Umbilical cord (tissue), 2 donors: ENCODE results near the gene FBXO7. TPM values are rescaled to one million over a fixed set of nuclear protein-coding genes. Genes with fewer than 3 reads are reported as not detected.

Experiments
- DNase-seq: peaks from one replicate; pipeline ENCODE4 v3.0.0-alpha.2; 2015; ENCODE audit warnings: low spot score
- total RNA-seq: library from RNA; depleted of rRNA; stranded (reverse); fragments of >200 nt; gene quantifications from one replicate; pipeline ENCODE4 v1.2.3, GENCODE V29; 2014; ENCODE audit warnings: low replicate concordance; ENCODE audit not compliant: insufficient read depth

Gene FBXO7
- total RNA-seq, 1 donor from 2014 or later, result 102 TPM

DNA sequence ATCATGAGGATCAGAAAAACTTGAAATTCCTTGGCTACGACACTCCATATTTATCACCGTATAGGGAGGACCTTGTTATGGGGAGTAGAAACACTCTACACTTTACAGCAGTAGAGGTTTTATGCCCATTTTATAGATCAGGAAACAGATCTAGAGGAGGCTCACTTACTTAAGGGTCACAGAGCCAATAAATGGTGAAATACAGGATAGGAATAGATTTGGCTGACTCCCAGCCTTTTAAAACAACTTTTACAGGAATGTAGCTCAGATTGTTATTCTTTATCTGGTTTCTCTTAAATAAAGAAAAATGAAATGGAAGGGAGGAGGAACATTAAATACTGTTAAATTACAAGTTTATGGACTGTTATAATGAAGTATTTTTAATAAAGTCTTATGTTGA, 14.8 kb downstream of the FBXO7 start:
- no peak for DNase-seq

DNA sequence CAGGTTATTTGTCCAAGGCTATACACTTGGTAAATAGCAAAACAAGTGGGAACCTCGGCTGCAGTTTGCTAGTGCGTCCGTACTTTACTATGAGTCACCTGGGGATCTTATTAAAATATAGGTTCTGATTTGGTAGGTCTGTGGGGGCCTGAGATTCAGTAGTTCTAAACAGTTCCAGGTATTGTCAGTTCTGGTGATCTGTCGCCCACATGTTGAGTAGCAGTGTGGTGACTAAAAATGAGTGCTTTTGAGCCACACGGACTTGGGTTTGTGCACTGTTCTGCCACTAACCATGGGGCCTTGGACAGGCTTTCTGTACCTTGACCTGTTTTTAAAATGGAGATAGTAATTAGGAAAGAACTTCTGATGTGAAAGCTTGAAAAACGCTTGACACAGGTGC, 15.7 kb downstream of the FBXO7 start:
- DNase-seq, result no peak

DNA sequence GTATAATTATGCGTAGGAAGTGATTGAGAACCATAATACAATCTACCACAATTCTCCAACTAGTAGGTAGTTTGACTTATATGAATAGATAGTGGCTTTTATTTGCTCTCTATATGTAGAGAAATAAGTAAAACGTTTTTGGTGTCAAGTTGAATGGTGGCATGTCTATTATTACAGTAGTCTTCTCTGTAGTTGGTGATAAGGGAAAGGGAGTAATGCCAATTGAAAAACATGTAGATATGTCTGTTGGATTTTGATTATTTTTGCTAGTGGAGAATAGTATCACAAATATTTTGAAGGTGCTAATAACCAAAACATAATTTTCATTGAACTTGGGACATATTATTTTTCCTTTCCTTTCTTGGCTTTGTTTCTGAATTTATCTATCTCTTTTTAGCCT, 17.5 kb downstream of the FBXO7 start:
- no peak for DNase-seq

DNA sequence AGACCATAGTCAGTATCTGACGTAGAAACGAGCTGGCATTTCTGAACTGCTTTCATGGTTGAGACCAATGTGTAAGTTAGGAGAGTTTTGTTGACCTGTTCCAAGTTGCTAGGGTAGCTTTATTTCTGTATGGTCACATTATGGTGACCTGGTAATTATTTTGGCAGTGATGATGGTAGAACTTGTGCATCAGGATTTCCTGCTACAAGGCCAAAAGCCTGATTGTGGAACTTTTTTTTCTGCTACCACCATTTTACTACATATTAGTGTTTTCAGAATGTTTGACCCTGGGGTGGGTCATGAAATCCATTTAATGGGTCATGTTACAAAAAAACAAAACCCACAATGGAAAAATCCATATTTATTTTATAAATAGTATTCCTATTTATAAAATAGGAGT, 18.9 kb downstream of the FBXO7 start:
- DNase-seq, result no peak

DNA sequence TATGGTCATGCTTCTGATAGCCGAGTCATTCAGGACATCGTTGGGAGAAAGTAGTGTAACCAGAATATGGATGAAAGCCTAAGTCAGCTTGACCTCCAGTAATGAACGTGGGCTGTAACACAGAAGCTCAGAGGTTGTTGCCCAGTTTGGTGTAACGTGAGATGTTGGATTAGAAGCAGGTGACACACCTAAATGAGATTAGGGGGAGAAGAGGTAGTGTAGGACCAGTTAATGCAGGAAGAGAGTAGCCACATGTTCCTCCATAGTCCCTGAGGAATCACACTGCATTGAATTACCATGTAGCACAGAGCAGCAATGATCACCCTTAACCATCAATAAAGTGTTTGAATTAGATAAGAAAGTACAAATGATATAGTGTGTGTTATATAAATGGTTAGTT, 20.4 kb downstream of the FBXO7 start:
- no peak for DNase-seq

DNA sequence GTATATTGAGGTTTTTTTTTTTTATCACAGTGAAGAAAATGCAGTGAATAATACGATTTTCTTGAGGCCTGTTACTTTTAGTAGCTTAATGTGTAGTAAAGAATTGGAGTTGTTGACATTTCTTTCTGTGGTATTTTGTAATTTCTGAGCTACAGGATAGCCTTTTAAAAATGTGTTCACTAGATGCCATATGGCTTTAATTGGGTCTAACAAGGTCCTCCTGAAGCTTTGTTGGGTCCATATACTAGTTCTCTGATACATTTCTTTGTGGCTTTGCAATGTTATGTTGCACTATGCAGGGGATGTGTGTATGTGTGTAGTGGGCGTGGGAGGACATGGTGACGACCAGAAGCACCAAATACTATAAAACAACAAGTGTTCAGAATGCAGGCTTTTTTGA, 25.1 kb downstream of the FBXO7 start:
- DNase-seq, result no peak

DNA sequence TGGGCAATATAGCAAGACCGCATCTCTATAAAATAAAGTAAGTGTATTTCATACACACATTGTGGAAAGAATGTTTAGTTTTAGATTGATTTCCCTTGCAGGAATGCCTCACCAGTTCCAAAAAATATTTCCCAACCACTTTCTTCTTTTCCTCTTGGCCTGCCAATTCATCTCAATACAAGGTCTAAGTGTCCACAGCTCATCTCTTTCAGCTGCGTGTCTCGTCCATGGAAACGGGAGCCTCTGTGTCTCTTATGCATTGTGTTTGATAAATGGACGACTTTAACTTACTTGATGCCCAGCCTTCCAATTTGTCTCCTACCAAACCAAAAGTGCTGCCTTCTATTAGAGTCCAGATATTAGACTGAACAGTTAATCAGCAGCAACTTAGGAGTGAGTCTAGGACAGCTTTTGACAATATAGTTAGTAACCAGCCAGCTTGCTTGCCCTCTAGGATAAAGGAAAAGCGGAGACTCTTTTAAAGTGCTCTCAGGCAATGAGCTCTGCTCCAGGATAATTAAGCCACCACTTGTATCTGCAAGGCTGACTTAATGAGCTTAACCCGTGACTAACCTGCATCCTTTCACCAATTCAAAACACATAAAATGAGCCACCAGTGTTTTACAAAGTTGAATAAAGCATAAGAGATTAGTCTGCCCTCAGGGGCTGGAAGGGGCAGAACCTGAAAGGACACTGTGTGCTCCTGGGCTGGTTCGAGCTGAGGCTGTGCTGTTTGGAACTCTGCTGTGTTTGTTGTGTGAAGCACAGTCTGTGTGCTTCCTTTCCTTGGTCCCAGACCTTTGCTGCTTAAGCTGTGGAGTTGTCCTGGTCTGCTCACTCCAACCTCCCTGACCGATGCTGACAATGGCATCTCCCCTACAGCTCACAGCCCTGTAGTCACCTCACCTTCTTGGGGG, 27.5 kb downstream of the FBXO7 start:
- no peak for DNase-seq

DNA sequence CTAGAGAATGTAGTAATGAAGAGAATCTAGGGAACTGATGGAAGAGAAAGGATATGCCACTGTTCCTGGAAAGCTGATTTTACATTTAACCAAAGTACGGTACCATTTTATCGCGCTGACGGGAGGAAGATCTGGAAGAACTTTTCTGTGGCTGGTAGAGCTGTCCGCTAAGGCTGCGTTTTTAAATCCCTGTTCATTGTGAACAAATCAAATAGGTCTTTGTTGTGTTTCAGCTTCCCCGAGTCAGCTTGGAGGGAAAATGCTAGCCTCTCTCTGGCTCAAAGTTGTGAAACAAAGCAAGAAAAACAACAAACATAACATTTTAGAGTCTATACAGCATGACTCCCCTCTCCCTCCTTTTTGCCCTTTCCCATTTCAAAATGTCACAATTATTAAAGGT, 34.4 kb downstream of the FBXO7 start:
- no peak for DNase-seq

DNA sequence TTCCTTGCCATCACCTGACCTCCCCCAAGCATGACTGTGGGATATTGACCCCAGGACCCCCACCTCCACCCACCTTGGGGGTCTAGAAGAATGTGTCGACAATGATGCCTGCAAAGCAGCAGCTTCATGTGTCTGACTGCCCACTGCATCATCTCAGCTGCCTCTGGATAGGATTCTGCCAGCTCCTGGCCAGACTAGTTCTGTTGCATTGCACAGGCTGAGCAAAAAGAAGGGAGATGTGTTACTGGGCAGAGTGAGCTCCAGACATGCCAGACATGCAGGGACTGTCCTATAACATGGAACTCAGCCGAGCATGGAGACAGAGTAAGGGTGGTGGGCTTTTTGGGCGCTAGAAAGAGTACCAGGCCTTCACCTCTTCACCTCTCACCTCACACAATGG, 36.7 kb downstream of the FBXO7 start:
- DNase-seq, result peak; percentile 51

DNA sequence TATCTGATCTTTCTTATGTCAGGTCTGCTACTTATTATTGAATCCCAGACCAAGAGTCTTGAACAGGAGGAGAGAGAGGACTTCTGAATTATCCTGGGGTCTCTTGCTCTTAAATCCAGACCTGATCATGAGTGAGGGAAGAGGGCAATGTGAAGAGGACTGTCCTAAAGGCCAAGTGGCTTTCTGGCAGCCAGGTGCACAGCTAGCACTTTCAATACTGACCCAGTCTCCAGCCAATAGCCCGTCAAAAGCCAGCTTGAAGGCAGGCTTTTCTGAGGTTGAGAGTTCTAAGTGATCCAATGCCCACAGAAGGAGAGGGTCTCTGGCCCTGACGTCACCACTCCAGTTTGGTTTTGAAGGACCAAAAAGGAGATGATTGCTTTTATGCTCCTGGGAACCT, 37.2 kb downstream of the FBXO7 start:
- no peak for DNase-seq

DNA sequence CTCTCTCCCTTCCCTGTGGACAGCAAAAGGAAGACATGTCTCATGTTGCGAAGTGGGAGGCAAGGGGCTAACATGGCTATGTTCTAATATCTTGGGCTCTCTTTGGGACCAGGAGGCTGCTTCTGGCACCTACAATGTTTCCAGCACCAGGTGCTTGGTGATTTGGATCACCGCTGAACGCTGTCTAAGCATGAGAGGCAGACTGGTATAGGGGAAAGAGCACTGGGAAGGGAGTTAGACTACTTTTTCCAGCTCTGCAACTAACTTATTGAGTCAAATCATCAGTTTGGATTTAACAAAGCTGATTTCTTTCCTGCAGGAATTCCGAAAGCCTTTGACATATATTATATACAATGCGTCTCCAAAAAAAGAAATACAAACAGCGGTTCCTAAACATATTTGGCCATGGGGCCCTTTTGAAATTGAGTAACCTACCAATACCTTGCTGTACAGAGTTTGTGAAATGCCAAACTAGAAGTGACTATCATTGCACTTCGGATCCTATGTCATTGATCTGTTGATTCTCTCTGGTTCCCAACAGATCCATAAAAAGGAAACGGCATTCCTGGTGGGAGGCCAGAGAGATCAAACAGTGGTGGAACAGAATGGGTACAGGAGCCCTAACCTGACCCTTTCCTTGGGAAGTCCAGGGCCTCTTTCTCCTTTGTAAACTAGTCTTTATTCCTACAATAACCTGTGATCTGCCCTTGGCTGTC, 37.8 kb downstream of the FBXO7 start:
- DNase-seq, result no peak

DNA sequence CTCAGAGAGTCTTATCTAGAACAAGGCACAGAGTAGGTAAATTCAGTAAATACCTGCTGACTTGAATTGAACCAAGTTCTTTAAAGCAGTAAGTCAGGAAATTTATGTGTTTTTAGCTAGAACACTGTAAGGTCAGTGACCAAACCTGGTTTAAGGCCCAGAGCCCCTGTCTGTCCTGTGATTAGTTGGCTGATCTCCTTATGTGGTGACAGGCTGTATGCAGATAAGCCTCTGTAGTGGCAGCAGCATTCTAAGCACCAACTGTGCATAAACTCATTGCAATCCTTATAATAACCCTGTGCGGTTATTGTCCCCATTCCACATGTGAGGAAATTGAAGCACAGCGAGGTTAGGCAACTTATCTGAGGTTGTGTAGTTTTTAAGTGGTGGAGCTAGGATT, 40.5 kb downstream of the FBXO7 start:
- DNase-seq, result no peak

DNA sequence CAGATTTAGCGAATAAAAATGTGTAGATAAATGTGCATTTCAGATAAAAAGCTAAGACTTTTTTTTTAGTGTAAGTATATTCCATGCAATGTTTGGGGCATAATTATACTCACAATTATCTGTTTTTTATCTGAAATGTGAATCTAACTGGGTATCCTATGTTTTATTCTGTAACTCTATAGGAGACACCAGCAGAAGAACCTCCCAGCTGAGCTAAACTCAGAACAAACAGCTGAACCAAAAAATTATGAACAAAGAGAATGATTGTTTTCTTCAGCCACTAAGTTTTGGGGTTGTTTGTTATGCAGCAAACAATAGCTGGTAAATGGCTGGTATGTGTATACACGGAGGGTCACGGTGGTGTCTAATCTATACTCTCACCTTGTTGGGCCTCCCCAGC, 42.9 kb downstream of the FBXO7 start:
- no peak for DNase-seq

DNA sequence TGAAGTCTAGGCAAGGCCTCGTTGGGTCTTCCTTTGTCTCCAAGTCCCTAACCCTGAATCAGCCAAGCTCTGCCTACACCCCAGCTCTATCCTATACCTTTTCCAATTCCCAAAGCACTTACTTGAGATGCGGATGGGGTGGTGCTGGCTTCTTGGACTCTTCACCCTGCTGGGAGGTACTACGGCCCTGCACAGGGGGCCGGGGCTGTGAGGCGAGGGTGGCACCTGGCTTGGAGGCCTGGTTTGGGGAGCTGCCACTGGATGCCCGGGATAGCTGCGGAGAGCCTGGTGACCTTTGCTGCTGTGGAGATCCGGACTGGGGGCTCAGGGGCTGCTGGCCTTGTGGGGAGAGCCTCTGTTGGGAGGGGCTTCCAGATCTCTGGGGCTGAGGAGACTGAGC, 43.3 kb downstream of the FBXO7 start:
- DNase-seq, result no peak

DNA sequence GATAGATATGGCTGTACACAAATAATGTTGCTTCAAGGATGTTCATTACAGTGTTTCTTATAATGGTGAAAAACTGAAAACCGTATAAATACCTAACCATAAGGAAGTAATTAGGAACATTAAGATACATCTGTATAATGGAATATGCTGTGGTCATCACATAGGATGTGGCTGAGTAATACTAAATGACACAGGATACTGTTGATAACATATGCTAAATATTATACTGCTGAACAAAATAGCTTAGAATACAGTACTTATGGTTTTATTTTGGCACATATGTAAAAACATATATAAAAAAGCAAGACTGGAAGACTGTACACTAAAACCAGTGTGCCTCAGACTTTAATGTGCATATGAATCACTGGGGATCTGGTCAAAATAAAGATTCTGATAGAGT, 43.8 kb downstream of the FBXO7 start:
- no peak for DNase-seq

DNA sequence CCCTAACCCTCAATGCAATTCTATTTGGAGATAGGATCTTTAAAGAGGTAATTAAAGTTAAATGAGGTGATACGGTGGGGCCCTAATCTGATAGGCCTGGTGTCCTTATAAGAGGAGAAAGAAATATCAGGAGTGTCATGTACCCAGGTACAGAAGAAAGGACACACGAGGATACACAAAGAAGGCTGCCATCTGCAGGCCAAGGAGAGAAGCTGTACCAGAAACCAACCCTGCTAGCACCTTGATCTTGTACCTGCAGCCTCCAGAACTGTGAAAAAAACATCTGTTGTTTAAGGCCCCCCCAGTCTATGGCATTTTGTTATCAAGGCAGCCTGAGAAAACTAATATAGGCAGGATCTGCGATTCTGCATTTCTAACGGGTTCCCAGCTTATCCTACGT, 44.2 kb downstream of the FBXO7 start:
- DNase-seq, result no peak

DNA sequence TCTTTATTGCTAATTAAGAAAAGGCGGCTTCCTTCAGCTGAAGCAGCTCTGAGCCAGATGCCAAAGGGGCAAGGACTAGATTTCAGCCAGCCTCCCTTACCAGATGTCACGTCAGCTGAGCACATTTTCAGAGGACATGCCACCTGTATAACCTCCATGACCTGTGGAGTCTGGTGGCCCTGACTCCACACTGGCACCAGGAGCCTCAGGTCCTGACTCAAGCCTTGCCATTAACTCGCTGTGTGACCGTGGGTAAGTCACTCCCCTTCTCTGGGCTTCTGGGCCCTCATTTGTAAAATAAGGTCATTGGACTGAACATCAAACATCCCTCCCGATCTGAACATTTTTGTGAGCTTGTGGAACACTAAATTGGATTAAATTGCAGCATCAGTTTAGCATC, 46.0 kb downstream of the FBXO7 start:
- no peak for DNase-seq

DNA sequence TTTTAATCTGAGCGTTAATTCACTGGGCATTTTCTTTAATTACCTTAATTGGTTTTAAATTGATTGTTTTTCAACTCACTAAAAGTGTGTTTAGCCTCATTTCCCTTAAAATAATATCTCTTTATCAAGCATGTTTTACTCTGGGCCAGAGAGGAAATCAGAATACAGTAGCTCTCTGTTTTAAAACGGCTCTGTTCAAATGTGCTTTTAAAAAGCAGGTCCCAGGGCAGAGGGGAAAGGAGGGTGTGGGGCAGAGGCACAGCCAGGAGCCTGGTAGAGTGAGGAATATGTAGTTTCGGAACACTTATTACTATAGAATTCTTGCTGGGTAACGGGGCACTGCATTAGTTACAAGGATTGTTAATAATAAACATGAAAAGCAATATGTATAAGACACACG, 47.6 kb downstream of the FBXO7 start:
- DNase-seq, result no peak

DNA sequence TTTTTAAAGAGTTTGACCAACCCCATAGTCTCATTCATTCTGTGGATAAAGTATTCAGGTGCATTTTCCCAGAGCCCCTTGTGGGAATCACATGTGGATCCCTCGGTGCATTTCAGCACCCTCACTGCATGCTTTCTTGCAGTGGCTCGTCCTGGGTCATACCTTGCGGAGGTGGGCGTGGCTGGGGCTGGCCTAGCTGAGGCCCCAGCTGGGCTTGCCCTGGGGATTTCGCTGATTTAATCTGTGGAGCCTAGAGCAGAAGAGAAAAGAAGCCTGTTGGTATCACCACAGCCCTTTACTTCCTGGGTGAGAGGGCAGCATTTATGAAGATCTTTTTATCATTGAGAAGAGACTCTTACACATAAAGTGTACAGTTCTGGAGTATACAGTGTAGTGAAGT, 53.1 kb downstream of the FBXO7 start:
- no peak for DNase-seq

DNA sequence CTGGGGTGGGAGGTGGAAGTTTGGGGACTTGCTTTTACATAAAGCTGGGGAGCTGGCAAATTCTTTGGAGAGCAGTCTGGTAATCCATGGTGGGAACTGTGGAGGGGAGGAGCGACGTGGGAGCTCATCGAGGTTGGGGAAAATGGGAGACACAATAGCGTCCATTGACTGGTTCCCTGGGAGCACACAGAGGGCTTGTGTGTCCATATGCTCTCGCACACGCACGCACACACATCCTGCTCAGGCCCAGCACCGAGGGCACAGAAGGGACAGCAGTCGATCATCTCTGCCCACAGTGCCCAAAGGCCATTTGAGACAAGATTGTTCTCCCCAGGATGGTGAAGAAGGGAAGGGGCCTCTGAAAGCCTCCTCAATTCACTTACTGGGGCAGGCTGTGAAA, 53.7 kb downstream of the FBXO7 start:
- no peak for DNase-seq

DNA sequence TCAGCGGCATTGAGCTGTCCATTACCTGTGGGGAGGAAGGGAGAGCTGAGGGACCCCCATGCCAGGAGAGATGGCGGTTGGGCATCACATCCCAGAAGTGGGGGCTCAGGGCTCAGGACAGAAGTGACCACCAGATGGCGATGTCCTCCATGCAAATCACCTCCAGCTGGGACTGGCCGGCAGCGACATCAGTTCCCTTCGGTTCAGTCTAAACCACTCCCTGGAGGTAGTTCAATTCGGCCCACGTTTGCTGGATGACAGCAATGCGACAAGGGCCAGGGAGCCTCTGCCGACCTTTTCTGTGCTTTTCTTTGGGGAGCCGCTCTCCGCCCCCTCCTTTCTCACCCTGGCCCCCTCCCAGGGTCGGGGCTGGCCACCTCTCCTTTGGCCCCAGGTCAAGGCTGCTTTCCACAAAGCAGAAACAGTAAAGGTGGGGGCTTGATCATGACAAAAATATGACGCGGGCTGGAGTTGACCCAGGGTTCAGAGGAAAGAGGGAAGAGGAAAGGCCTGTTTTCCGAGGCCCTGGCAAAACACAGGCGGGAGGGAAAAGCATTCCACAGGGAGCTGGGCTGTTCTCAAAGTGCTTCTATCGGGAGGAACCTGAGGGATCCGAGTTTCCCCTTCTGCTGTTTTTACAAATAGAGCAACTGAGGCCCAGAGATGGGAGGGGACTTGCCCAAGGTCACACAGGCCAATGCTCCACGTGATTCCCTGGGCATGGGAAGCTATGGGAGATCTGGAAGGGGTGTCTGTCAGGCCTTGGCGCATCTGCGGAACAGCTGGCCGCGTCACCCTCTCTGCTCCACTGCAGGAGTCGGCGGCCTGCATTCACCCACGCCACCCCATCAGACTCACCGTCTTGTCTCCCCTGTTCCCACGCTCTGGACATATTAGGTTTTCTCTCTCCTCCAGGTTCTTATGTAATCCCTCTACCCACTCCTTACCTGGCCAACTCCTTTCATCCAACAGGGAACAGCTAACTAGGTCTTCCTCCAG, 54.7 kb downstream of the FBXO7 start:
- peak; percentile 85 for DNase-seq

DNA sequence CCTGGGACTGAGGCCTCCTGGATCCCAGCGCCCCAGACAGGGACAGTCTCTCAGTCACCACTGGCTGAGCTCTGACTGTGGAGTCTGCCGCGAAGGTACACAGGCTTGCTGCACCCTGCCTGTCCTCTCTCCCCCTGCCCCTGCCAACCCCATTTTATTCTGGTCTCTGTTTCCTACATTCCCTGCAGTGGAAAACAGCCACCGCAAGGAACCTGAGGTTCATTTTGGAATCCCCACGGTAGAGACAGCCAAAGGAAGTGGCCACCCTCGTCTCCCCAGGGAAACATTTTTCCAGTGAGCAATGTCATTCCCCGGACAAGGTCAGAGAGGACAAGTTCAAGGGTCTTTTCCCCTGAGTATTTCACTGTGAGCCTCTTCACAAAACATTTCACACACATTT, 56.6 kb downstream of the FBXO7 start:
- no peak for DNase-seq
